GM06990 (cell line): ENCODE results near the gene SPATA3.

Experiments used
- DNase-seq: peaks from one replicate; pipeline ENCODE4 v3.0.0-alpha.2; 2011; ENCODE audit not compliant: insufficient read length; ENCODE audit errors: extremely low read depth
- H3K27me3 ChIP-seq: replicated peaks from 2 replicates; pipeline ENCODE4 v1.6.0; 2011; ENCODE audit warnings: low read length; ENCODE audit not compliant: control insufficient read depth, insufficient read depth
- H3K36me3 ChIP-seq: 2 replicates; pipeline ENCODE4 v1.5.1; 2011; ENCODE audit warnings: low read length; ENCODE audit not compliant: control insufficient read depth, insufficient read depth
- H3K4me3 ChIP-seq: replicated peaks from 2 replicates; pipeline ENCODE4 v1.5.1; 2011; ENCODE audit warnings: low read depth, mild to moderate bottlenecking, control low read depth, low read length
- CTCF ChIP-seq: IDR thresholded peaks from 2 replicates; pipeline ENCODE4 v1.5.1; 2011; ENCODE audit warnings: low read length, control low read depth, mild to moderate bottlenecking, inconsistent platforms; ENCODE audit not compliant: insufficient read depth, poor library complexity, severe bottlenecking

Gene SPATA3

GRCh38 chr2:231034291-231034882, 38.5 kb downstream of the SPATA3 start:
- H3K36me3 ChIP-seq: no peaks in the 10 kb centered on the region
- no peak overlapping the region for H3K4me3 ChIP-seq
- H3K27me3 ChIP-seq: peaks cover 1% of the 10 kb centered on the region; the same call in 1 of the 2 replicates
- no peak for TF ChIP-seq CTCF
- DNase-seq: no peak

GRCh38 chr2:231036131-231036530, 40.2 kb downstream of the SPATA3 start:
- H3K27me3 ChIP-seq: peaks cover 1% of the 10 kb centered on the region; the same call in 1 of the 2 replicates
- no peak for TF ChIP-seq CTCF
- no peak for DNase-seq
- no peaks in the 10 kb centered on the region for H3K36me3 ChIP-seq
- no peak overlapping the region for H3K4me3 ChIP-seq

- DNase-seq: no peak
- peaks cover 1% of the 10 kb centered on the region; the same call in 1 of the 2 replicates for H3K27me3 ChIP-seq
- H3K4me3 ChIP-seq: no peak overlapping the region
- TF ChIP-seq CTCF: no peak
- H3K36me3 ChIP-seq: no peaks in the 10 kb centered on the region
These were observed 40.7 kb downstream of the SPATA3 start for GRCh38 chr2:231036578-231037106.

- Histone ChIP-seq H3K36me3 (no peaks in the 10 kb centered on the region), H3K4me3 (peak within 1 kb of the TSS; percentile 23), H3K27me3 (peaks cover 1% of the 10 kb centered on the region; the same call in 1 of the 2 replicates)
- TF ChIP-seq CTCF: no peak
- no peak for DNase-seq
These were observed 41.3 kb downstream of the SPATA3 start, which contains the start of gene C2orf72 for GRCh38 chr2:231037202-231037730. C2orf72 (plus strand) TSS chr2:231037523; CDS start chr2:231037566, 43 bp downstream.

GRCh38 chr2:231037731-231038482, 42.0 kb downstream of the SPATA3 start:
- no peaks in the 10 kb centered on the region for H3K36me3 ChIP-seq
- peaks cover 1% of the 10 kb centered on the region; the same call in 1 of the 2 replicates for H3K27me3 ChIP-seq
- TF ChIP-seq CTCF: no peak
- no peak overlapping the region; the same call in 1 of the 2 replicates for H3K4me3 ChIP-seq
- DNase-seq: no peak
